22Rv1 (cell line): Measurements from ENCODE around the gene OR2T11.

Source experiments
- CTCF ChIP-seq: fragments of 450-650 bp; IDR thresholded peaks from 2 replicates; pipeline ENCODE4 v1.5.1; 2017; ENCODE audit warnings: mild to moderate bottlenecking
- ZFX ChIP-seq: fragments of 450-650 bp; IDR thresholded peaks from 2 replicates; pipeline ENCODE4 v1.6.1; 2017; ENCODE audit warnings: antibody characterized with exemption, borderline replicate concordance

- no peak for TF ChIP-seq CTCF
- no peak for TF ChIP-seq ZFX
Observed at GRCh38 chr1:248597589-248597988, 37.3 kb downstream of the OR2T11 start, which contains the start of gene OR2T10.
